Measurements from ENCODE around the gene BACH2.
"Not testable (repeated sequence)": the region's sequence is repeated elsewhere in the genome, so short reads cannot be mapped to it uniquely, and the experiment has no call there.

BACH2 gene

GRCh38 chr6:90162648-90163387, 133.8 kb downstream of the BACH2 start:
- no peak for DNase-seq (ENCODE audit: low read depth in 2 of 2, low spot score in 1 of 2)

GRCh38 chr6:90160013-90160412, 136.6 kb downstream of the BACH2 start:
- DNase-seq (ENCODE audit: low read depth in 2 of 2, low spot score in 1 of 2) = no peak

GRCh38 chr6:90159452-90159851, 137.2 kb downstream of the BACH2 start:
- DNase-seq (ENCODE audit: low read depth in 2 of 2, low spot score in 1 of 2) = no peak

- no peak for DNase-seq (ENCODE audit: low read depth in 2 of 2, low spot score in 1 of 2)
Measured at GRCh38 chr6:90158936-90159335, 137.7 kb downstream of the BACH2 start.

GRCh38 chr6:90157441-90157840, 139.2 kb downstream of the BACH2 start:
- no peak for DNase-seq (ENCODE audit: low read depth in 2 of 2, low spot score in 1 of 2)

- no peak for DNase-seq (ENCODE audit: low read depth in 2 of 2, low spot score in 1 of 2)
Measured at GRCh38 chr6:90156861-90157260, 139.8 kb downstream of the BACH2 start.

- DNase-seq (ENCODE audit: low read depth in 2 of 2, low spot score in 1 of 2) = no peak
Measured at GRCh38 chr6:90154755-90155470, 141.7 kb downstream of the BACH2 start.

GRCh38 chr6:90151576-90152422, 144.8 kb downstream of the BACH2 start:
- DNase-seq (ENCODE audit: low read depth in 2 of 2, low spot score in 1 of 2) = no peak

GRCh38 chr6:90149280-90149679, 147.4 kb downstream of the BACH2 start:
- DNase-seq (ENCODE audit: low read depth in 2 of 2, low spot score in 1 of 2) = no peak

- no peak for DNase-seq (ENCODE audit: low read depth in 2 of 2, low spot score in 1 of 2)
Measured at GRCh38 chr6:90148867-90149266, 147.8 kb downstream of the BACH2 start.

GRCh38 chr6:90146921-90147649, 149.6 kb downstream of the BACH2 start:
- DNase-seq (ENCODE audit: low read depth in 2 of 2, low spot score in 1 of 2) = no peak

- DNase-seq (ENCODE audit: low read depth in 2 of 2, low spot score in 1 of 2) = no peak
Measured at GRCh38 chr6:90146024-90146423, 150.6 kb downstream of the BACH2 start.

- DNase-seq (ENCODE audit: low read depth in 2 of 2, low spot score in 1 of 2) = no peak
Measured at GRCh38 chr6:90144928-90145555, 151.6 kb downstream of the BACH2 start.

- DNase-seq (ENCODE audit: low read depth in 2 of 2, low spot score in 1 of 2) = no peak
Measured at GRCh38 chr6:90144396-90144795, 152.2 kb downstream of the BACH2 start.

- no peak for DNase-seq (ENCODE audit: low read depth in 2 of 2, low spot score in 1 of 2)
Measured at GRCh38 chr6:90140683-90141082, 156.0 kb downstream of the BACH2 start.

- DNase-seq (ENCODE audit: low read depth in 2 of 2, low spot score in 1 of 2) = no peak
Measured at GRCh38 chr6:90139272-90139817, 157.3 kb downstream of the BACH2 start.

GRCh38 chr6:90136837-90137568, 159.6 kb downstream of the BACH2 start:
- DNase-seq (ENCODE audit: low read depth in 2 of 2, low spot score in 1 of 2) = no peak

GRCh38 chr6:90136176-90136575, 160.5 kb downstream of the BACH2 start:
- DNase-seq (ENCODE audit: low read depth in 2 of 2, low spot score in 1 of 2) = no peak

GRCh38 chr6:90135667-90136066, 161.0 kb downstream of the BACH2 start:
- DNase-seq (ENCODE audit: low read depth in 2 of 2, low spot score in 1 of 2) = no peak

- not testable (repeated sequence) for DNase-seq (ENCODE audit: low read depth in 2 of 2, low spot score in 1 of 2)
Measured at GRCh38 chr6:90133664-90134063, 163.0 kb downstream of the BACH2 start.

Data from stimulated activated CD8-positive, alpha-beta memory T cell treated with anti-CD3 and anti-CD28 coated beads, Interleukin-4, amount 100 ng/mL, for 1 hour (primary cell).